Colonic mucosa (tissue), 4 donors: ENCODE data around the gene DPF3. TPM values are rescaled to one million over a fixed set of nuclear protein-coding genes. Genes with fewer than 3 reads are reported as not detected.

Source experiments
- DNase-seq: peaks from one replicate; pipeline ENCODE4 v3.0.0-alpha.2; 2020
- H3K27ac ChIP-seq: fragments of 200-600 bp; one replicate; pipeline ENCODE4 v1.8.0; 2021
- H3K27me3 ChIP-seq: fragments of 200-600 bp; one replicate; pipeline ENCODE4 v1.8.0; 2021
- H3K36me3 ChIP-seq: fragments of 200-600 bp; one replicate; pipeline ENCODE4 v1.8.0; 2021
- H3K4me1 ChIP-seq: fragments of 200-600 bp; one replicate; pipeline ENCODE4 v1.8.0; 2021; ENCODE audit warnings: mild to moderate bottlenecking
- H3K4me3 ChIP-seq: fragments of 200-600 bp; one replicate; pipeline ENCODE4 v1.8.0; 2021
- H3K9ac ChIP-seq, 2 donors: one replicate each; pipeline ENCODE4 v1.7.0; 2013; ENCODE audit warnings: control low read depth in 2 of 2, low read depth in 2 of 2, low read length in 2 of 2
- H3K9me3 ChIP-seq: fragments of 200-600 bp; one replicate; pipeline ENCODE4 v1.8.0; 2021
- CTCF ChIP-seq: fragments of 200-600 bp; IDR thresholded peaks from one replicate; pipeline ENCODE4 v1.8.0; 2022; ENCODE audit warnings: antibody characterized with exemption, mild to moderate bottlenecking
- intact Hi-C: fragments of 100-400 bp; cut with DNase I; formaldehyde crosslinking; loops from one replicate; pipeline ENCODE4 v1.14.1; 2022
- total RNA-seq, 2 donors: library from RNA; stranded (reverse); fragmentation: NEBNext Ultra II Directional in 1 of 2; extraction: Animal tissue kit (Norgen Biotek cat#: 25700) in 1 of 2; gene quantifications; one replicate each; pipeline ENCODE4 v1.2.1, GENCODE V29; 2021
- donor health status: healthy.
- donor health status: DM: no; HTN: no; CAD: no.
- donor health status: DM: no; HTN: no; CAD: no.

Gene DPF3
- total RNA-seq, 2 donors from 2014 or later = 6.7 to 14.0 TPM

- H3K36me3 ChIP-seq = no peaks in the 10 kb centered on the region
- H3K4me3 ChIP-seq = no peak overlapping the region
- H3K27me3 ChIP-seq = no peaks in the 10 kb centered on the region
- no peak for DNase-seq
- H3K9ac ChIP-seq = no peak overlapping the region
- H3K9me3 ChIP-seq = no peaks in the 10 kb centered on the region
- H3K27ac ChIP-seq = no peak overlapping the region
- TF ChIP-seq CTCF = no peak
- intact Hi-C loops = no loop called here
- no peaks in the 10 kb centered on the region for H3K4me1 ChIP-seq
These were observed 101.7 kb downstream of the DPF3 start for GRCh38 chr14:72792051-72792788.

GRCh38 chr14:72790887-72791566, 102.9 kb downstream of the DPF3 start:
- H3K4me3 ChIP-seq = no peak overlapping the region
- DNase-seq = no peak
- no peaks in the 10 kb centered on the region for H3K9me3 ChIP-seq
- TF ChIP-seq CTCF = no peak
- no peaks in the 10 kb centered on the region for H3K27me3 ChIP-seq
- intact Hi-C loops = no loop called here
- no peak overlapping the region for H3K9ac ChIP-seq
- no peak overlapping the region for H3K27ac ChIP-seq
- H3K36me3 ChIP-seq = no peaks in the 10 kb centered on the region
- no peaks in the 10 kb centered on the region for H3K4me1 ChIP-seq

GRCh38 chr14:72788972-72789728, 104.8 kb downstream of the DPF3 start:
- H3K36me3 ChIP-seq = no peaks in the 10 kb centered on the region
- H3K9ac ChIP-seq = no peak overlapping the region
- no peaks in the 10 kb centered on the region for H3K27me3 ChIP-seq
- H3K4me3 ChIP-seq = no peak overlapping the region
- intact Hi-C loops = no loop called here
- no peak for TF ChIP-seq CTCF
- no peaks in the 10 kb centered on the region for H3K9me3 ChIP-seq
- no peak overlapping the region for H3K27ac ChIP-seq
- H3K4me1 ChIP-seq = no peaks in the 10 kb centered on the region
- DNase-seq = no peak

- intact Hi-C loops = no loop called here
- Histone ChIP-seq H3K9me3 (no peaks in the 10 kb centered on the region), H3K27ac (no peak overlapping the region), H3K4me3 (no peak overlapping the region), H3K9ac (no peak overlapping the region), H3K36me3 (no peaks in the 10 kb centered on the region), H3K27me3 (no peaks in the 10 kb centered on the region), H3K4me1 (no peaks in the 10 kb centered on the region)
- no peak for DNase-seq
- no peak for TF ChIP-seq CTCF
These were observed 105.6 kb downstream of the DPF3 start for GRCh38 chr14:72788255-72788654.

- no peaks in the 10 kb centered on the region for H3K27me3 ChIP-seq
- H3K9me3 ChIP-seq = no peaks in the 10 kb centered on the region
- H3K4me3 ChIP-seq = no peak overlapping the region
- intact Hi-C loops = no loop called here
- no peaks in the 10 kb centered on the region for H3K4me1 ChIP-seq
- H3K27ac ChIP-seq = no peak overlapping the region
- no peak for DNase-seq
- no peak for TF ChIP-seq CTCF
- H3K36me3 ChIP-seq = no peaks in the 10 kb centered on the region
- H3K9ac ChIP-seq = no peak overlapping the region
These were observed 106.1 kb downstream of the DPF3 start for GRCh38 chr14:72787841-72788240.
